Liver (tissue), 9 donors: ENCODE results near the gene MPP3. TPM values are rescaled to one million over a fixed set of nuclear protein-coding genes. Genes with fewer than 3 reads are reported as not detected.
"Not testable (repeated sequence)": the region's sequence is repeated elsewhere in the genome, so short reads cannot be mapped to it uniquely, and the experiment has no call there.

ENCODE experiments used
- DNase-seq: peaks from one replicate; pipeline ENCODE4 v3.0.0-alpha.2; 2017; ENCODE audit warnings: low spot score
- H3K27ac ChIP-seq, 2 donors: one replicate each; pipeline ENCODE4 v1.7.0; 2013; ENCODE audit warnings: inconsistent platforms in 2 of 2, low read length in 2 of 2, control low read depth in 1 of 2, low read depth in 1 of 2, mild to moderate bottlenecking in 1 of 2
- H3K27me3 ChIP-seq, 4 donors: one replicate each; pipeline versions ENCODE4 v1.6.1 to v1.7.0; 2013; ENCODE audit warnings: low read length in 3 of 4, inconsistent platforms in 1 of 4, mild to moderate bottlenecking in 1 of 4, moderate library complexity in 1 of 4; ENCODE audit not compliant: control insufficient read depth in 4 of 4, insufficient read depth in 4 of 4
- H3K36me3 ChIP-seq, 4 donors: one replicate each; pipeline versions ENCODE4 v1.6.1 to v1.7.0; 2013; ENCODE audit warnings: low read length in 3 of 4, mild to moderate bottlenecking in 3 of 4, low read depth in 1 of 4, moderate library complexity in 1 of 4; ENCODE audit not compliant: control insufficient read depth in 4 of 4, insufficient read depth in 3 of 4
- H3K4me1 ChIP-seq, 4 donors: one replicate each; pipeline versions ENCODE4 v1.6.1 to v1.7.0; 2013; ENCODE audit warnings: low read length in 3 of 4, mild to moderate bottlenecking in 3 of 4, moderate library complexity in 1 of 4; ENCODE audit not compliant: control insufficient read depth in 4 of 4, insufficient read depth in 4 of 4
- H3K4me3 ChIP-seq, 3 donors: one replicate each; pipeline versions ENCODE4 v1.6.1 to v1.7.0; 2013; ENCODE audit warnings: low read length in 3 of 3, control low read depth in 1 of 3, low read depth in 1 of 3, mild to moderate bottlenecking in 1 of 3
- H3K9ac ChIP-seq, 2 donors: one replicate each; pipeline ENCODE4 v1.7.0; 2013; ENCODE audit warnings: low read length in 2 of 2, mild to moderate bottlenecking in 2 of 2, moderate library complexity in 2 of 2, control low read depth in 1 of 2, low read depth in 1 of 2
- H3K9me3 ChIP-seq, 4 donors: one replicate each; pipeline versions ENCODE4 v1.6.1 to v1.7.0; 2013; ENCODE audit warnings: low read length in 3 of 4; ENCODE audit not compliant: control insufficient read depth in 4 of 4
- FOXA2 ChIP-seq: IDR thresholded peaks from 2 replicates; pipeline ENCODE4 v1.6.1; 2016; ENCODE audit warnings: antibody characterized with exemption
- GABPA ChIP-seq, 2 donors: IDR thresholded peaks in 1 of 2; conservative IDR thresholded peaks in 1 of 2; 2 replicates each; pipeline ENCODE4 v1.6.1; 2016; ENCODE audit warnings: antibody characterized with exemption in 2 of 2, mild to moderate bottlenecking in 1 of 2, moderate library complexity in 1 of 2
- HNF4A ChIP-seq, 2 donors: conservative IDR thresholded peaks; 2 replicates each; pipeline ENCODE4 v1.6.1; 2016; ENCODE audit warnings: antibody characterized with exemption in 2 of 2, mild to moderate bottlenecking in 2 of 2
- NR2F2 ChIP-seq: IDR thresholded peaks from 2 replicates; pipeline ENCODE4 v1.6.1; 2016; ENCODE audit warnings: antibody characterized with exemption
- RAD21 ChIP-seq, 2 donors: IDR thresholded peaks; 2 replicates each; pipeline ENCODE4 v1.6.1; 2016; ENCODE audit warnings: antibody characterized with exemption in 2 of 2, mild to moderate bottlenecking in 2 of 2
- REST ChIP-seq: IDR thresholded peaks from 2 replicates; pipeline ENCODE4 v1.6.1; 2016; ENCODE audit warnings: antibody characterized with exemption, mild to moderate bottlenecking
- RXRA ChIP-seq, 2 donors: IDR thresholded peaks; 2 replicates each; pipeline ENCODE4 v1.6.1; 2017 to 2018; ENCODE audit warnings: antibody characterized with exemption in 2 of 2, mild to moderate bottlenecking in 1 of 2
- SP1 ChIP-seq: IDR thresholded peaks from 2 replicates; pipeline ENCODE4 v1.6.1; 2018; ENCODE audit warnings: antibody characterized with exemption, mild to moderate bottlenecking
- YY1 ChIP-seq: IDR thresholded peaks from 2 replicates; pipeline ENCODE4 v1.6.1; 2016; ENCODE audit warnings: antibody characterized with exemption, mild to moderate bottlenecking
- WGBS: extraction: QIAGEN DNeasy Blood & Tissue Kit; methylation state at CpG from one replicate; pipeline ENCODE4 v1.1.7; 2013; 5-methylcytosine and 5-hydroxymethylcytosine counted together
- polyA plus RNA-seq, 2 donors: library from polyadenylated mRNA; stranded (reverse) in 1 of 2; unstranded in 1 of 2; fragments of 200-250 nt in 1 of 2; fragments of >200 nt in 1 of 2; fragmentation: Nextera tagmentation in 1 of 2; extraction: Ambion mirVana in 1 of 2; gene quantifications; one replicate each; pipeline versions ENCODE4 v1.2.1 to v1.2.3, GENCODE V29; 2013 to 2015
- total RNA-seq, 2 donors: library from RNA; depleted of rRNA; stranded (reverse); fragments of >200 nt; gene quantifications; one replicate each; pipeline ENCODE4 v1.2.3, GENCODE V29; 2014
- TF ChIP-seq, protein P1 (sequence below): IDR thresholded peaks from 2 replicates; pipeline ENCODE4 v1.6.1; 2016; ENCODE audit warnings: antibody characterized with exemption
- TF ChIP-seq, protein P2 (sequence below): IDR thresholded peaks from 2 replicates; pipeline ENCODE4 v1.6.1; 2016; ENCODE audit warnings: antibody characterized with exemption
- TF ChIP-seq, protein P3 (sequence below): IDR thresholded peaks from 2 replicates; pipeline ENCODE4 v1.6.1; 2016; ENCODE audit warnings: antibody characterized with exemption
- donor health status: healthy.
- donor health status: healthy.
- donor health status: healthy.
- donor health status: healthy.
- donor health status: healthy.

Gene MPP3
- total and polyA plus RNA-seq, 4 donors: 0.23 to 1.3 (median 0.72) TPM

GRCh38 chr17:43799047-43799446 is 33.9 kb downstream of the MPP3 start:
- Histone ChIP-seq H3K4me3 (no peak overlapping the region), H3K9ac (no peak overlapping the region), H3K27ac (no peak overlapping the region), H3K9me3 (no peaks in the 10 kb centered on the region), H3K4me1 (no peaks in the 10 kb centered on the region), H3K27me3 (no peaks in the 10 kb centered on the region), H3K36me3 (no peaks in the 10 kb centered on the region)
- TF ChIP-seq, protein P1, sequence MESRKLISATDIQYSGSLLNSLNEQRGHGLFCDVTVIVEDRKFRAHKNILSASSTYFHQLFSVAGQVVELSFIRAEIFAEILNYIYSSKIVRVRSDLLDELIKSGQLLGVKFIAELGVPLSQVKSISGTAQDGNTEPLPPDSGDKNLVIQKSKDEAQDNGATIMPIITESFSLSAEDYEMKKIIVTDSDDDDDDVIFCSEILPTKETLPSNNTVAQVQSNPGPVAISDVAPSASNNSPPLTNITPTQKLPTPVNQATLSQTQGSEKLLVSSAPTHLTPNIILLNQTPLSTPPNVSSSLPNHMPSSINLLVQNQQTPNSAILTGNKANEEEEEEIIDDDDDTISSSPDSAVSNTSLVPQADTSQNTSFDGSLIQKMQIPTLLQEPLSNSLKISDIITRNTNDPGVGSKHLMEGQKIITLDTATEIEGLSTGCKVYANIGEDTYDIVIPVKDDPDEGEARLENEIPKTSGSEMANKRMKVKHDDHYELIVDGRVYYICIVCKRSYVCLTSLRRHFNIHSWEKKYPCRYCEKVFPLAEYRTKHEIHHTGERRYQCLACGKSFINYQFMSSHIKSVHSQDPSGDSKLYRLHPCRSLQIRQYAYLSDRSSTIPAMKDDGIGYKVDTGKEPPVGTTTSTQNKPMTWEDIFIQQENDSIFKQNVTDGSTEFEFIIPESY: no peak
- no peak for TF ChIP-seq RXRA (IDR thresholded peaks at IDR 0.05)
- no peak for TF ChIP-seq FOXA2
- TF ChIP-seq, protein P2, sequence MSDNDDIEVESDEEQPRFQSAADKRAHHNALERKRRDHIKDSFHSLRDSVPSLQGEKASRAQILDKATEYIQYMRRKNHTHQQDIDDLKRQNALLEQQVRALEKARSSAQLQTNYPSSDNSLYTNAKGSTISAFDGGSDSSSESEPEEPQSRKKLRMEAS: no peak
- TF ChIP-seq HNF4A (conservative IDR thresholded peaks at IDR 0.05): no peak
- TF ChIP-seq REST: no peak
- TF ChIP-seq YY1: no peak
- TF ChIP-seq NR2F2: no peak
- TF ChIP-seq, protein P3, sequence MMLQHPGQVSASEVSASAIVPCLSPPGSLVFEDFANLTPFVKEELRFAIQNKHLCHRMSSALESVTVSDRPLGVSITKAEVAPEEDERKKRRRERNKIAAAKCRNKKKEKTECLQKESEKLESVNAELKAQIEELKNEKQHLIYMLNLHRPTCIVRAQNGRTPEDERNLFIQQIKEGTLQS: no peak
- TF ChIP-seq GABPA (IDR thresholded peaks at IDR 0.05 in 1 of 2, conservative IDR thresholded peaks at IDR 0.05 in 1 of 2): no peak
- no peak for TF ChIP-seq SP1
- no peak for TF ChIP-seq RAD21 (IDR thresholded peaks at IDR 0.05)
- WGBS: 89% methylated on average over 2 of the region's 2 CpGs
- no peak for DNase-seq

- H3K4me3 ChIP-seq, H3K4me1 ChIP-seq, DNase-seq, H3K9me3 ChIP-seq, H3K9ac ChIP-seq, H3K27ac ChIP-seq, H3K27me3 ChIP-seq, H3K36me3 ChIP-seq: not testable (repeated sequence)
- WGBS: 75% methylated on average over 9 of the region's 9 CpGs
Measured at GRCh38 chr17:43798024-43798423, 34.9 kb downstream of the MPP3 start.

DNA sequence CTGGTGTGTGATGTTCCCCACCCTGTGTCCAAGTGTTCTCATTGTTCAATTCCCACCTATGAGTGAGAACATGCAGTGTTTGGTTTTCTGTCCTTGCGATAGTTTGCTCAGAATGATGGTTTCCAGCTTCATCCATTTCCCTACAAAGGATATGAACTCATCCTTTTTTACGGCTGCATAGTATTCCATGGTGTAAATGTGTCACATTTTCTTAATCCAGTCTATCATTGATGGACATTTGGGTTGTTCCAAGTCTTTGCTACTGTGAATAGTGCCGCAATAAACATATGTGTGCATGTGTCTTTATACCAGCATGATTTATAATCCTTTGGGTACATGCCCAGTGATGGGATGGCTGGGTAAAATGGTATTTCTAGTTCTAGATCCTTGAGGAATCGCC is 40.3 kb downstream of the MPP3 start:
- H3K9me3 ChIP-seq, DNase-seq, H3K27ac ChIP-seq, H3K27me3 ChIP-seq, H3K4me3 ChIP-seq, H3K9ac ChIP-seq, H3K36me3 ChIP-seq, H3K4me1 ChIP-seq: not testable (repeated sequence)
- WGBS: 83% methylated on average over 4 of the region's 4 CpGs
